SK-N-SH (cell line): Measurements from ENCODE around the gene ETF1. TPM values are rescaled to one million over a fixed set of nuclear protein-coding genes. Genes with fewer than 3 reads are reported as not detected.

Experiments
- CTCF ChIA-PET: fragments of 300-600, 350-600 bp; formaldehyde crosslinking; extraction: SDS; loops from one replicate; lab custom pipeline; 2021; lab: Yijun Ruan, JAX
- POLR2A ChIA-PET: fragments of 350-600 bp; sonication (Branson Sonifier 250); formaldehyde crosslinking; extraction: SDS; loops from one replicate; lab custom pipeline; 2020; ENCODE audit warnings: antibody characterized with exemption, inconsistent platforms; lab: Yijun Ruan, JAX
- DNase-seq: peaks from one replicate; pipeline ENCODE4 v3.0.0; 2012
- H2AFZ ChIP-seq: fragments of 200-600 bp; sonication (generic); 2 replicates; pipeline ENCODE4 v1.8.1; 2016; ENCODE audit warnings: antibody characterized with exemption, mild to moderate bottlenecking, low read depth
- H3F3A ChIP-seq: fragments of 200-600 bp; sonication (generic); replicated peaks from 2 replicates; pipeline ENCODE3; 2016; ENCODE audit warnings: antibody characterized with exemption, mild to moderate bottlenecking; ENCODE audit not compliant: insufficient read depth
- H3K27ac ChIP-seq, 2 experiments: fragments of 200-500 bp in 1 of 2; fragments of 200-600 bp in 1 of 2; sonication (Bioruptor generic) in 1 of 2; sonication (generic), shearing (Covaris generic) in 1 of 2; 2 replicates each; pipeline versions ENCODE4 v1.5.1 to v1.6.1; 2014 to 2016; ENCODE audit warnings: low read depth in 2 of 2, inconsistent platforms in 1 of 2, low read length in 1 of 2, mild to moderate bottlenecking in 1 of 2, mixed read lengths in 1 of 2
- H3K27me3 ChIP-seq: fragments of 200-600 bp; sonication (generic), shearing (Covaris generic); 2 replicates; pipeline ENCODE4 v1.6.1; 2016; ENCODE audit warnings: mixed run types; ENCODE audit not compliant: insufficient read depth
- H3K36me3 ChIP-seq, 2 experiments: fragments of 200-500 bp in 1 of 2; fragments of 200-600 bp in 1 of 2; sonication (Bioruptor generic) in 1 of 2; sonication (generic) in 1 of 2; replicated peaks in 1 of 2; 2 replicates each; pipeline versions ENCODE3 to v1.5.1; 2014 to 2016; ENCODE audit warnings: low read length in 1 of 2, mild to moderate bottlenecking in 1 of 2; ENCODE audit not compliant: insufficient read depth in 2 of 2, control insufficient read depth in 1 of 2
- H3K4me1 ChIP-seq, 2 experiments: fragments of 200-500 bp in 1 of 2; fragments of 200-600 bp in 1 of 2; sonication (Bioruptor generic) in 1 of 2; sonication (generic), shearing (Covaris generic) in 1 of 2; 2 replicates each; pipeline versions ENCODE4 v1.5.1 to v1.6.1; 2014 to 2016; ENCODE audit warnings: low read depth in 1 of 2, low read length in 1 of 2, mixed run types in 1 of 2; ENCODE audit not compliant: insufficient read depth in 2 of 2, control insufficient read depth in 1 of 2
- H3K4me2 ChIP-seq: fragments of 200-600 bp; sonication (generic), shearing (Covaris generic); 2 replicates; pipeline ENCODE4 v1.6.1; 2017; ENCODE audit warnings: mixed run types
- H3K4me3 ChIP-seq, 2 experiments: fragments of 200-500 bp in 1 of 2; fragments of 200-600 bp in 1 of 2; sonication (Bioruptor generic) in 1 of 2; sonication (generic), shearing (Covaris generic) in 1 of 2; 2 replicates each; pipeline versions ENCODE4 v1.5.1 to v1.8.1; 2014 to 2016; ENCODE audit warnings: low read depth in 2 of 2, inconsistent platforms in 1 of 2, low read length in 1 of 2, mild to moderate bottlenecking in 1 of 2, mixed read lengths in 1 of 2, moderate library complexity in 1 of 2
- H3K79me2 ChIP-seq: fragments of 200-600 bp; sonication (generic); 2 replicates; pipeline ENCODE4 v1.8.1; 2017; ENCODE audit warnings: mild to moderate bottlenecking; ENCODE audit not compliant: insufficient read depth
- H3K9ac ChIP-seq: fragments of 200-600 bp; sonication (generic); 2 replicates; pipeline ENCODE4 v1.6.1; 2017; ENCODE audit warnings: mixed run types
- H3K9me2 ChIP-seq: fragments of 200-600 bp; sonication (generic); 2 replicates; pipeline ENCODE4 v1.6.1; 2017; ENCODE audit warnings: mixed run types
- H3K9me3 ChIP-seq: fragments of 200-600 bp; sonication (generic); 2 replicates; pipeline ENCODE4 v1.6.1; 2017; ENCODE audit warnings: mixed run types, mild to moderate bottlenecking, moderate library complexity
- H4K20me1 ChIP-seq: fragments of 200-600 bp; sonication (generic); 2 replicates; pipeline ENCODE4 v1.6.1; 2017; ENCODE audit warnings: mild to moderate bottlenecking, mixed run types; ENCODE audit not compliant: insufficient read depth
- CHD2 ChIP-seq: fragments of 150-350 bp; IDR thresholded peaks from 2 replicates; pipeline ENCODE4 v1.6.1; 2018; ENCODE audit warnings: low read length; ENCODE audit not compliant: partially characterized antibody
- CTCF ChIP-seq: fragments of 200-600 bp; sonication (generic); IDR thresholded peaks from 2 replicates; pipeline ENCODE4 v1.6.1; 2017; ENCODE audit warnings: antibody characterized with exemption, mild to moderate bottlenecking, moderate library complexity
- ELF1 ChIP-seq: IDR thresholded peaks from 2 replicates; pipeline ENCODE4 v1.4.0; 2012
- MEF2A ChIP-seq: IDR thresholded peaks from 2 replicates; pipeline ENCODE4 v1.4.0; 2012; ENCODE audit warnings: low read depth, borderline replicate concordance
- NFIC ChIP-seq: IDR thresholded peaks from 2 replicates; pipeline ENCODE4 v1.4.0; 2012; ENCODE audit warnings: borderline replicate concordance
- NRF1 ChIP-seq: IDR thresholded peaks from 2 replicates; pipeline ENCODE4 v1.6.1; 2012; ENCODE audit warnings: low read depth, mild to moderate bottlenecking, low read length
- RAD21 ChIP-seq: IDR thresholded peaks from 2 replicates; pipeline ENCODE4 v1.6.1; 2012; ENCODE audit warnings: mild to moderate bottlenecking, low read length
- RCOR1 ChIP-seq: fragments of 150-350 bp; IDR thresholded peaks from 2 replicates; pipeline ENCODE4 v1.6.1; 2017; ENCODE audit warnings: antibody characterized with exemption, low read length
- RFX5 ChIP-seq: IDR thresholded peaks from 2 replicates; pipeline ENCODE4 v1.6.1; 2012; ENCODE audit warnings: mild to moderate bottlenecking, improper control_type of control experiment, low read length
- RXRA ChIP-seq: IDR thresholded peaks from 2 replicates; pipeline ENCODE4 v1.4.0; 2012; ENCODE audit warnings: low read depth, mild to moderate bottlenecking, borderline replicate concordance
- SMC3 ChIP-seq: IDR thresholded peaks from 2 replicates; pipeline ENCODE4 v1.6.1; 2012; ENCODE audit warnings: low read depth, low read length, improper control_type of control experiment
- USF1 ChIP-seq: IDR thresholded peaks from 2 replicates; pipeline ENCODE4 v1.4.0; 2012; ENCODE audit warnings: low read depth, borderline replicate concordance
- USF2 ChIP-seq: fragments of 150-350 bp; IDR thresholded peaks from 2 replicates; pipeline ENCODE4 v1.6.1; 2017; ENCODE audit warnings: antibody characterized with exemption, low read length, low read depth, borderline replicate concordance
- WGBS: methylation state at CpG from one replicate; pipeline ENCODE4 v1.1.6; 2017; ENCODE audit warnings: low lambda C conversion rate; 5-methylcytosine and 5-hydroxymethylcytosine counted together
- polyA plus RNA-seq, 3 experiments: library from polyadenylated mRNA; depleted of rRNA; stranded (reverse); fragments of >200 nt; gene quantifications; 2 replicates each; pipeline ENCODE4 v1.2.3, GENCODE V29; 2012

Gene ETF1
- polyA plus RNA-seq, 1 of the 3 experiments (the other 2 are of a cell fraction) = 36.7 TPM

- POLR2A ChIA-PET = interaction anchor here (0.7 to 2.9 kb wide), 3 partner anchors 11 to 54 kb away, joined by 3 to 22 read pairs (median 20); partner anchors contain the start of gene EGR1
- Histone ChIP-seq H3K4me3 (no peak overlapping the region), H3K4me1 (peaks cover 0 to 6% of the 10 kb centered on the region in 2 experiments; a peak in 1 of 4 replicates), H4K20me1 (no peaks in the 10 kb centered on the region; the same call in 1 of the 2 replicates), H3F3A (peaks cover 36% of the 10 kb centered on the region), H3K79me2 (no peaks in the 10 kb centered on the region), H2AFZ (no peak overlapping the region), H3K36me3 (peaks cover 20 to 26% of the 10 kb centered on the region in 2 experiments), H3K27me3 (no peaks in the 10 kb centered on the region), H3K9me3 (no peaks in the 10 kb centered on the region), H3K9me2 (no peaks in the 10 kb centered on the region), H3K27ac (peak overlapping the region in 1 of 2 experiments; percentile 30; a peak in 1 of 4 replicates), H3K9ac (no peak overlapping the region), H3K4me2 (no peak overlapping the region)
- CTCF ChIA-PET = interaction anchor here (0.6 to 11.7 kb wide), 39 partner anchors 9 to 864 kb away, joined by 3 to 196 read pairs (median 5); partner anchors contain the start of genes EGR1, ETF1, KIF20A and REEP2
- TF ChIP-seq USF2 (no peak), CHD2 (no peak), CTCF (peak; percentile 80), ELF1 (no peak), USF1 (no peak), RCOR1 (no peak), NRF1 (no peak), SMC3 (peak; percentile 85), MEF2A (no peak), NFIC (no peak), RAD21 (peak; percentile 90)
- 35% methylated on average over 6 of the region's 6 CpGs for WGBS
- DNase-seq = peak; percentile 70
These were observed 39.4 kb downstream of the ETF1 start for GRCh38 chr5:138503487-138504270.

GRCh38 chr5:138502521-138502920 lies 40.5 kb downstream of the ETF1 start:
- Histone ChIP-seq H3K9me2 (no peaks in the 10 kb centered on the region), H3K79me2 (no peaks in the 10 kb centered on the region), H3K27ac (no peak overlapping the region), H3K27me3 (no peaks in the 10 kb centered on the region), H3K4me2 (no peak overlapping the region), H2AFZ (no peak overlapping the region)
- WGBS = 92% methylated on average over 11 of the region's 11 CpGs
- no peak for TF ChIP-seq NFIC
- TF ChIP-seq RFX5 = no peak
- TF ChIP-seq RXRA = no peak
- TF ChIP-seq, all 33 proteins: peak for 0
- peaks cover 0 to 6% of the 10 kb centered on the region in 2 experiments; a peak in 1 of 4 replicates for H3K4me1 ChIP-seq
- ChIA-PET CTCF (interaction anchor here (1.2 to 11.7 kb wide), 16 partner anchors 8 to 146 kb away, joined by 3 to 196 read pairs (median 18); partner anchors contain the start of genes EGR1, ETF1 and REEP2), POLR2A (interaction anchor here (2.4 to 2.9 kb wide), 2 partner anchors 37 to 53 kb away, joined by 20 to 22 read pairs; partner anchors contain the start of gene EGR1)
- H4K20me1 ChIP-seq = no peaks in the 10 kb centered on the region; the same call in 1 of the 2 replicates
- H3K4me3 ChIP-seq = no peak overlapping the region
- H3F3A ChIP-seq = peaks cover 27% of the 10 kb centered on the region
- H3K36me3 ChIP-seq = peaks cover 8 to 14% of the 10 kb centered on the region in 2 experiments
- no peak for DNase-seq
- H3K9ac ChIP-seq = no peak overlapping the region
- no peaks in the 10 kb centered on the region for H3K9me3 ChIP-seq
